ENCODE data around the gene INO80B.
"Not testable (repeated sequence)": the region's sequence is repeated elsewhere in the genome, so short reads cannot be mapped to it uniquely, and the experiment has no call there.

The INO80B gene

DNA sequence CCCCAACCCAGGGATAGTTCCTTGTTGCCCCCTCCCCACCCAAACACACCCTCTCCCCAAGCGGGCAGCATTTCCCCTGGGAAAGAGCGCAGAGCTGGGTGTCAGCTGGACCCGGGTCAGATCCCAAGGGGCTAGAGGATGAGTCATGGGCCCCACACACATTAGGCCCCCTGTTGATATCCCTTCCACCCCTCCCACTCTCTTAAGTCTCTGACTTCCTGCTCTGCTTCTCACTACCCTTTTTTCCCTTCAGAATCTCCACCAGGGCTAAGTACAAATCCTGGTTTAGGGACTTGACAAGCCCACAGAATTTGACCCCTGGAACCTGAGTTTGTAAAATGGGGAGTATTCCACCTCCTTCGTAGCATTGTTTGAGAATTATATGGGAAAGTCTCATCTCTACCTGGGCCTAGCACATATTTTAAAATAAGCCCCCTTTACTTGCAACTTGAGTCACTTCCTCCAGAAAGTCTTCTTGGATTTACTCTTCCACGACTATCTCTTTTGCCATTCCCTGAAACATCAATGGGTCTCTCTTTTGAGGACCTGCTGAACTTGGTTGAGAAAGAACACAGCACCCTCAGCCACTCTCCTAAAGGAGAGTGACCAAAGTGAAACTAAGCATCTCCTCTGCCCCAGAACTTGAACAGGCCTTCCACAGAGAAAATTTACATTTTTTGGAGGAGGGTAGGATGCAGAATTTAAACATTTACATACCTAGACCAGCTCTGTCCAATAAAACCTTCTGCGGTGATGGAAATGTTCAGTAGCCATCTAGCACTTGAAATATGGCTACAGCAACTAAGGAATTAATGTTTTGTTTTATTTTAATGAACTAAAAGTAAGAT, 17.8 kb upstream of the INO80B start:
- peaks cover under 1% of the 10 kb centered on the region for H3K4me1 Mint-ChIP-seq (ENCODE audit: low read depth)
- no peak overlapping the region for H3K4me3 Mint-ChIP-seq
- no peak overlapping the region for H3K27ac Mint-ChIP-seq
- H3K9me3 Mint-ChIP-seq: no peaks in the 10 kb centered on the region
- DNase-seq (ENCODE audit: low spot score): no peak
- no peaks in the 10 kb centered on the region for H3K36me3 Mint-ChIP-seq (ENCODE audit: low read depth)
- H3K27me3 Mint-ChIP-seq (ENCODE audit: low read depth): peaks cover 22% of the 10 kb centered on the region

DNA sequence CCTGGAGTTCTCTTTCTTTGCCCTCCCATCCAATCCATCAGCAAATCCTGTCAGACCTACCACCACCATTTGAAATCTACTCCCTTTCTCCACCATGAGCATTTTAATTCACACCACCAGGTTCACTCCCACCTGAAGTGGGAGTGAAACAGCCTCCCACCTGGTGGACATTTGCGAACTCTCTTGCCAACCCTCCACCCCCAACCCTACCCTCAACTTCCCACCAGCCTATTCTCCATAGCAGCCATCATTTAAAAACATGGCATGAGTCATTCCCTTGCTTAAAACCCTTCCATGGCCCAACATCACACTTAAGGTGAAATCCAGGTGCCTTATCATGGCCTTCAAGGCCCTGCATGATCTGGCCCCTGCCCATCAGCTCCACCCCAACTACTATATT, 16.6 kb upstream of the INO80B start:
- peaks cover 1% of the 10 kb centered on the region for H3K36me3 Mint-ChIP-seq (ENCODE audit: low read depth)
- DNase-seq (ENCODE audit: low spot score): no peak
- H3K9me3 Mint-ChIP-seq: no peaks in the 10 kb centered on the region
- no peak overlapping the region for H3K27ac Mint-ChIP-seq
- H3K4me3 Mint-ChIP-seq: no peak overlapping the region
- peaks cover 2% of the 10 kb centered on the region for H3K4me1 Mint-ChIP-seq (ENCODE audit: low read depth)
- H3K27me3 Mint-ChIP-seq (ENCODE audit: low read depth): peaks cover 31% of the 10 kb centered on the region

DNA sequence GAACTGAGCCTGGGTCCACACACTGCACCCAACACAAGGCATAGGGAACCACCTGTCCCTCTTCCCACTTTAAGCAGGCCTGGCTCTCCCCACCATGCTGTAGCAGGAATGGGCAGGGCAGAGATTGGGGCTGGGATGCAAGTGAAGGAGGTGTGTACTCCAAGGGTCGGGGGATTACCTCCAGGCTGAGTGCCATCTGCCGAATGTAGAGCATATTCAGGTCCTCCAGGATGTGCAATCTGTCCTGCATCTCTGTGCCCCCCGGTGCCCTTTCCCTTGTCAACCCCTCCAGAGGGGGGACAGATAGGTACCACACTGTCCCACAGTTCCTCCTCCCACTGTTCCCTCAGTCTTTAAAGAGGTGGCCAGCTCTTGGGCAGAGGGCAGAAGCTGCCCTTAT, 15.5 kb upstream of the INO80B start:
- DNase-seq (ENCODE audit: low spot score): no peak
- Mint-ChIP-seq H3K27me3 (ENCODE audit: low read depth) (peaks cover 37% of the 10 kb centered on the region), H3K36me3 (ENCODE audit: low read depth) (peaks cover 1% of the 10 kb centered on the region), H3K4me1 (ENCODE audit: low read depth) (peaks cover 2% of the 10 kb centered on the region), H3K9me3 (no peaks in the 10 kb centered on the region), H3K4me3 (no peak overlapping the region), H3K27ac (no peak overlapping the region)

GRCh38 chr2:74439803-74440377, 15.0 kb upstream of the INO80B start:
- H3K4me3 Mint-ChIP-seq: no peak overlapping the region
- peaks cover 43% of the 10 kb centered on the region for H3K27me3 Mint-ChIP-seq (ENCODE audit: low read depth)
- peaks cover 2% of the 10 kb centered on the region for H3K4me1 Mint-ChIP-seq (ENCODE audit: low read depth)
- DNase-seq (ENCODE audit: low spot score): no peak
- peaks cover 1% of the 10 kb centered on the region for H3K36me3 Mint-ChIP-seq (ENCODE audit: low read depth)
- H3K27ac Mint-ChIP-seq: no peak overlapping the region
- no peaks in the 10 kb centered on the region for H3K9me3 Mint-ChIP-seq

- no peak overlapping the region for H3K27ac Mint-ChIP-seq
- peaks cover 2% of the 10 kb centered on the region for H3K4me1 Mint-ChIP-seq (ENCODE audit: low read depth)
- peak; percentile 34 for DNase-seq (ENCODE audit: low spot score)
- peak overlapping the region; percentile 60 for H3K4me3 Mint-ChIP-seq
- H3K27me3 Mint-ChIP-seq (ENCODE audit: low read depth): peaks cover 47% of the 10 kb centered on the region
- peaks cover 1% of the 10 kb centered on the region for H3K36me3 Mint-ChIP-seq (ENCODE audit: low read depth)
- no peaks in the 10 kb centered on the region for H3K9me3 Mint-ChIP-seq
Measured at GRCh38 chr2:74440378-74441169, 14.3 kb upstream of the INO80B start.

DNA sequence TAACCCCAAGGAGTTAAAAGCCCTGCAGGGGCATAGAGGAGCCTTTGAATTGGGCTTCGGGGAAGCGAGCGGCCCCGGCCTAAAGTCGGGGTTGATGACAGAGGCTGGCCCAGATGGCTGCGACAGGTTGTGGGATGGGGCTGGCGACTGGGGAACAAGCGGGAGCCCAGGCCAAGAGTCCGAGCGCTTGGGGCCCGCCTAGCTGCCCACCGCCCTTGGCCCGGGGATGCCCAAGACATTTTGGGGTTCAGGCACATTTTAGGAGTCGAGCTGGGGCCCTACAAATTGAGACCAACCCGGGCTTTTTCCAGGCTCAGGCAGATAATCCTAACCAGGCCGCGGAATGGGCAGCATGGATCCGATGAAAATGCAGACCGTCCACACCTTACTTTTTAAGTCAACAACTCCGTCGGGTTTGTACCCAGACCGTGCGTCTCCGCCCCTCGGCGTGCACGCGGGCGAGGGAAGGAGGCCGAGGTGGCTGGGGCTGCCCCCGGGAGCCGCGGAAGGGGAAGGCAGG, 13.7 kb upstream of the INO80B start:
- H3K27me3 Mint-ChIP-seq (ENCODE audit: low read depth): peaks cover 47% of the 10 kb centered on the region
- peak overlapping the region; percentile 60 for H3K4me3 Mint-ChIP-seq
- H3K4me1 Mint-ChIP-seq (ENCODE audit: low read depth): peaks cover 2% of the 10 kb centered on the region
- H3K9me3 Mint-ChIP-seq: no peaks in the 10 kb centered on the region
- no peak overlapping the region for H3K27ac Mint-ChIP-seq
- H3K36me3 Mint-ChIP-seq (ENCODE audit: low read depth): peaks cover 1% of the 10 kb centered on the region
- no peak for DNase-seq (ENCODE audit: low spot score)

DNA sequence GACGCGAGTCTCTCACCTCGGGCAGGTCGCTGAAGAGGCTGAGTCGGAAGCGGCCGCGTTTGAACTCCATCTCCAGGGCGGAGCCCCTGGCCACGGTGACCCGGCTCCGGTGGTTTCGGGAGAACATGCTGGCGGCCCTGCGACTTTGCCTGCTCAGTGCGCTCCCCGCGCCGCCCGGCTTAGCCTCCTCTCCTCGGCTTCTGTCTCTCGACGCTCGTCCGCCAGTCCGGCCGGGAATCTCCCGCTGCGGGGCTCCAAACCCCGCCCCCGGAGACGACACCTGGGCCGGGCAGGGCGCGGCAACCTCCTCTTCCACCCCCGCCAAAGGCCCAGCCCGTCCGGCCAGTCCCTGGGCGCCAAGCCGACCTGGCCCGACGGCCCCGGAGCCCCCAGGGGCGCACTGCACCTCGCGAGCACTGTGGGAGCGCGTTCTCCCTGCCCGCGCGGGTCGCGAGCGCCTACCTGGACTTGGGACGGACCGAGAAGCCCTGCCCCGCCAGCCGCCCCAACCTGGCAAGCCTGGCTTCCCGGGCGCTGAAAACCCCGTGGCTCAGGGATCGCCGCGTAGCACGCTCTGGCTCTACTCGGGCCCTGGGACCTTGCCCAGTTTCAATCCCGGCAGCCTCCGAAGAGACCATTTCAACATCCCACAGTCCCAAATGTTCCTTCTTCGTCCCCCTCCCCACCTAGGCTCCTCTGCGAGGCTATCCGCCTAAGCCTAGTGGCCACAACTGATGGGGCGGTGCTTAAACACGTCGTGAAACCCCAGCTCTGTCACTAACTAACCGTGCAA, 13.0 kb upstream of the INO80B start, which contains the start of gene RTKN:
Gene RTKN, minus strand, starts transcription at position 248 of the 793 bp plus-strand sequence. Its CDS starts 121 bp downstream, at position 127.
- DNase-seq (ENCODE audit: low spot score): no peak
- Mint-ChIP-seq H3K27ac (no peak within 1 kb of the TSS), H3K36me3 (ENCODE audit: low read depth) (peaks cover 1% of the 10 kb centered on the region), H3K4me3 (peak within 1 kb of the TSS; percentile 81), H3K4me1 (ENCODE audit: low read depth) (peaks cover 2% of the 10 kb centered on the region), H3K27me3 (ENCODE audit: low read depth) (peaks cover 47% of the 10 kb centered on the region), H3K9me3 (no peaks in the 10 kb centered on the region)

DNA sequence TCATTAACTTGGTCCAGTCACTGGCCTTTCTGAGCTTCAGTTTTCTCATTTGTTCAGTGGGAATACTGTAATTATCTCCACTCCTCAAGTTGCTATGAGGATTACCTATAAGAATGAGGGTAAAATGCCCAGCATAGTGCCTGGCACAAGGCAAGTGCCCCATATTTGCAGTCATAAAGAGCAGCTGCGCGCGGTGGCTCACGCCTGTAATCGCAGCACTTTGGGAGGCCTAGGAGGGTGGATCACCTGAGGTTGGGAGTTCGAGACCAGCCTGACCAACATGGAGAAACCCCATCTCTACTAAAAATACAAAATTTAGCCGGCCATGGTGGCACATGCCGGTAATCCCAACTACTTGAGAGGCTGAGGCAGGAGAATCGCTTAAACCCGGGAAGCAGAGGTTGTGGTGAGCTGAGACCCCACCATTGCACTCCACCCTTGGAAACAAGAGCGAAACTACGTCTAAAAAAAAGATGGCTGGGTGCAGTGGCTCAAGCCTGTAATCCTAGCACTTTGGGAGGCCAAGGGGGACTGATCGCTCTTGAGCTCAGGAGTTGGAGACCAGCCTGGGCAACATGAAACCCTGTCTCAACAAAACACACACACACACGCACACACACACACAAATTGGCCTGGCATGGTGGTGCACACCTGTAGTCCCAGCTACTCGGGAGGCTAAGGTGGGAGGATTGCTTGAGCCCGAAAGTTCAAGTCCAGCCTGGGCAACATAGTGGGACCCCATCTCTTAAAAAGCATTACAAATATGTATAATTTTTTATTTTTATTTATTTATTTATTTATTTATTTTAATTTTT, 12.2 kb upstream of the INO80B start:
- not testable (repeated sequence) for H3K27ac Mint-ChIP-seq; H3K36me3 Mint-ChIP-seq (ENCODE audit: low read depth); DNase-seq (ENCODE audit: low spot score); H3K4me1 Mint-ChIP-seq (ENCODE audit: low read depth); H3K9me3 Mint-ChIP-seq
- peak overlapping the region; percentile 81 for H3K4me3 Mint-ChIP-seq
- peaks cover 52% of the 10 kb centered on the region for H3K27me3 Mint-ChIP-seq (ENCODE audit: low read depth)

GRCh38 chr2:74444498-74445318, 10.2 kb upstream of the INO80B start:
- Mint-ChIP-seq H3K4me3 (no peak overlapping the region), H3K9me3 (no peaks in the 10 kb centered on the region), H3K27me3 (ENCODE audit: low read depth) (peaks cover 43% of the 10 kb centered on the region), H3K27ac (no peak overlapping the region), H3K36me3 (ENCODE audit: low read depth) (peaks cover 1% of the 10 kb centered on the region), H3K4me1 (ENCODE audit: low read depth) (peaks cover 2% of the 10 kb centered on the region)
- DNase-seq (ENCODE audit: low spot score): no peak

DNA sequence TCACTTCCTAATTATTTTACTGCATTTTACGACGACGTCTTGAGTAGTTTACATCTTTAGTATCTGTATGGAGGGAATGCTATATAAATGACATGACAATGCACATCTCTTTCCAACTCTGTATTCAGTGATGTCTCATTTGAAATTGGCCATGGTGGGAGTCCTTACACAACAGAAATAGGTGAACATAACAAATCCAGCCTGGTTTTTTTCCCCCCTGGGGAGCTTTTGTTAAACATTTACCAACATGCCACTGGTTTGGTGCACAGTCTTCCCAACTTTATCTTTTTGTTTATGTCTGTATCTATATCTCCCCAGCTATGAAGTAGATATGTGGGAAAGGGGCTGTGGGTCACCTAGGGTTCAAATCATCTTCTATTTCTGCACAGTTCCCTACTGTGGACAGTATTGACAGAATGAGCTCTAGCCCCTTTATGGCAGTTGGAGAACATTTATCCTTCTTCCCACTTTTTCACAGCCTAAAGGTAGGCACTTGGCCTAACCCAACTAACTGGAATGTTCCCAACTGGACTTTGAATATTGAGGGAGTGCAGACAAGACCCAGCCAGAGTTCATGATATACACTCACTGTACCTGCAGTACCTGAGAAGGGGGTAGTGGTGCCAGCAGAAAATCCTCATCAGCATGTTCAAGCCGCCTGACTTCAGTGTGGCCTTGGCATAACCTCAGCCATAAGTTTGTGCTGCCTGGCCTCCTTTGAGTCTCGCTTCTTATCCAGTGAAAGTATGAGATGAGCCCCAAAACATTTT, 7.5 kb upstream of the INO80B start:
- Mint-ChIP-seq H3K27ac (no peak overlapping the region), H3K27me3 (ENCODE audit: low read depth) (peaks cover 29% of the 10 kb centered on the region), H3K9me3 (no peaks in the 10 kb centered on the region), H3K36me3 (ENCODE audit: low read depth) (no peaks in the 10 kb centered on the region), H3K4me1 (ENCODE audit: low read depth) (peaks cover 7% of the 10 kb centered on the region), H3K4me3 (no peak overlapping the region)
- no peak for DNase-seq (ENCODE audit: low spot score)

GRCh38 chr2:74448771-74449170, 6.1 kb upstream of the INO80B start:
- Mint-ChIP-seq H3K27ac (no peak overlapping the region), H3K4me1 (ENCODE audit: low read depth) (peaks cover 16% of the 10 kb centered on the region), H3K27me3 (ENCODE audit: low read depth) (peaks cover 24% of the 10 kb centered on the region), H3K36me3 (ENCODE audit: low read depth) (no peaks in the 10 kb centered on the region), H3K4me3 (no peak overlapping the region), H3K9me3 (no peaks in the 10 kb centered on the region)
- no peak for DNase-seq (ENCODE audit: low spot score)
